Measurements from ENCODE around the gene PTPN21. TPM values are rescaled to one million over a fixed set of nuclear protein-coding genes. Genes with fewer than 3 reads are reported as not detected.

PTPN21 gene
- total RNA-seq, 1 donor from 2014 or later: 21.9 TPM

DNA sequence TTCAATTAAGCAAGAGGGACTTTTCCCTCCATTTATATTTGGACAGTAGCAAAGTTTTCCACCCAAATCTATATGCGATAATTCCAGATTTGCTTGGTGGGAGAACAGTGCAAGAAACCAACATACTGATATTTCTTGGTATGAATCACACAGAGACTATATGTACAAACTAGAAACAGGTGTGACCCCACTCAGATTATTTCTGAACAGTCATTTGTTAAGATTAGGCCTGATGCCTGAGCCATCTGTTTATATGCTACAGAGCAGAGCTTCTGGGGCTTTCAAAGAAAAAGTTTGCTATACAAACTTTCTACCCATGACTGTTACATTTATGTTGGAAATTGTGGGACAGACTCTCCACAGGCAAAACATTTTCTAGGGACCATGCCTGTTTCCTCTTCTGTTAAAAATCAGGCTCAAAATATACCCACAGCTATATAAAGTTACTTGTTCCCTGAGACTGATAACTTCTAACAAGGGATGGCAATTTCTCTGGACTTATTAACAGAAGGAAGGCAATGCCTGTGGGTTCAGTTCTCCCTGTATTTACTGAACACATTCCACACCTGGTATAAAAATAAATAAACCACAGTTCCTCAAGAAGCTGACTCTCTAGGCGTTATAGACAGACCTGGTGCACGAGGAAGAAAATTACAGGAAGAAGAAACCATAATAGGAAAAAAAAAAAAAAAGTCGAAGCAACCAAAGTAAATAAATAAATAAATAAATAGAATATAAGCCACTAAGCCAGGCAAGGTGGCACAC is 8.0 kb downstream of the PTPN21 start:
- Mint-ChIP-seq H3K4me1 (no peaks in the 10 kb centered on the region), H3K27ac (ENCODE audit: unreplicated experiment) (no peak overlapping the region), H3K36me3 (ENCODE audit: low read depth) (peaks cover 6% of the 10 kb centered on the region), H3K27me3 (ENCODE audit: low read depth) (no peaks in the 10 kb centered on the region), H3K9me3 (no peaks in the 10 kb centered on the region), H3K4me3 (no peak overlapping the region)
- TF ChIP-seq, protein P1, sequence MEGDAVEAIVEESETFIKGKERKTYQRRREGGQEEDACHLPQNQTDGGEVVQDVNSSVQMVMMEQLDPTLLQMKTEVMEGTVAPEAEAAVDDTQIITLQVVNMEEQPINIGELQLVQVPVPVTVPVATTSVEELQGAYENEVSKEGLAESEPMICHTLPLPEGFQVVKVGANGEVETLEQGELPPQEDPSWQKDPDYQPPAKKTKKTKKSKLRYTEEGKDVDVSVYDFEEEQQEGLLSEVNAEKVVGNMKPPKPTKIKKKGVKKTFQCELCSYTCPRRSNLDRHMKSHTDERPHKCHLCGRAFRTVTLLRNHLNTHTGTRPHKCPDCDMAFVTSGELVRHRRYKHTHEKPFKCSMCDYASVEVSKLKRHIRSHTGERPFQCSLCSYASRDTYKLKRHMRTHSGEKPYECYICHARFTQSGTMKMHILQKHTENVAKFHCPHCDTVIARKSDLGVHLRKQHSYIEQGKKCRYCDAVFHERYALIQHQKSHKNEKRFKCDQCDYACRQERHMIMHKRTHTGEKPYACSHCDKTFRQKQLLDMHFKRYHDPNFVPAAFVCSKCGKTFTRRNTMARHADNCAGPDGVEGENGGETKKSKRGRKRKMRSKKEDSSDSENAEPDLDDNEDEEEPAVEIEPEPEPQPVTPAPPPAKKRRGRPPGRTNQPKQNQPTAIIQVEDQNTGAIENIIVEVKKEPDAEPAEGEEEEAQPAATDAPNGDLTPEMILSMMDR (conservative IDR thresholded peaks at IDR 0.05): no peak
- DNase-seq (ENCODE audit: low read depth, low spot score): no peak

DNA sequence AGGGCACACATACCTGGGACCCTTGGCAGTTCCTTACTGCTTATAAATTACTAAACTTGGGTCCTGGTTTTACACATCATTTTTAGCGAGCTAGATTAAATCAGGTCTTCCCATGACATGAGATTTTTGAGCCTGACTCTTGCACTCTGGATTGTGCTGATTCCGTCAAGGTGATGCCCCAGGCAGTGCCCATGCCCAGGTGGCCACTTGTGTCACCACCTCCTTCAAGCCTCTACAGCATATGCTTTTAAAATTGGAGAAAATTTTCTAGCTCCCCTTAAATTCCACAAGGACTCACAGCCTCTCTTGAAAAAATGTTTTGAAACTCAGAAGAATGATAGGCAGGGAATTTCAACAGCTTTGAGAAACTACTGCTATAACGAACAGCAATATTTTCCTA is 9.6 kb downstream of the PTPN21 start:
- peaks cover 6% of the 10 kb centered on the region for H3K36me3 Mint-ChIP-seq (ENCODE audit: low read depth)
- H3K4me1 Mint-ChIP-seq: no peaks in the 10 kb centered on the region
- TF ChIP-seq, protein P1 (conservative IDR thresholded peaks at IDR 0.05): no peak
- H3K27ac Mint-ChIP-seq (ENCODE audit: unreplicated experiment): no peak overlapping the region
- no peak overlapping the region for H3K4me3 Mint-ChIP-seq
- H3K27me3 Mint-ChIP-seq (ENCODE audit: low read depth): no peaks in the 10 kb centered on the region
- no peaks in the 10 kb centered on the region for H3K9me3 Mint-ChIP-seq
- DNase-seq (ENCODE audit: low read depth, low spot score): no peak

DNA sequence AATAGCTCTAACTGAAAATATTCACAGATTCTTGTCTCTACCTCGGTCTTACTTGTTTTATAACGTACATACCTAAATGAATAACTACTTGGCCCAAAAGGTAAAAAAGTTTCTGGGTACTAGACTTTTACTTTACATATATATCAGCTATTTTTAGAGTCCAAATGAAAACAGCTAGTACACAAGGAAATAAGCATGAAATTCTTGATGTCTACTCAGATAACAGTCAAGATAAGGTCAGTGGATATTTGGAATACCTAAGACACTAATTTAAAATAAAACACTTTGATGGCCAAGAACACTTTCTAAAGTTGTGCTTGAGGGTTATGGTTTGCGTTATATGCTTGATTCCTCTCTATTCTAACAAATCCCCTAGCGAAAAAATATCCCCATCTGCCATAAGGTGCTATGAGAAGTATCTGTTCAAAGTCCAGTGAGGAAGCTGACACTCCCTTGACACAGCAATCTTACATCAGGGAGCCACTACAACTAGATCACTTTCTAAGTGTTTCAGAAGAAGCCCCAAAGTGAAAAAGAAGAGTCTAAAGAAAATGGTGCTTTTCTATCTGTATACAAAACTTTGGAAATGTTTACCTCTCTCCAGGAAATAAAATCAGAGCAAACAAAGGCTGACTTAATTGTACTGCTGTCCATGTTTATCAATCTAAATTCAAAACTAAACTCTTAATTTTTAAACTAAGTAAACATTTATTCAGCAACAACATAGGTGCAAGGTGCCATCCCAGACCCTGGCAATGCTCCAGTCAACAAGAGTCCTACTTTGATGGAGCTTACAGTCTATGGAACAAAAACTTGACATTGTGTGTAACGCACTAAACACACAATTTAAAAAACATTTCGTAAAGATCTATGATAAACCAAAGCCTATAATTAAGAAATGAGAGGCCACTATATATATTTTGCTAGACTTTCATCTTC is 11.7 kb downstream of the PTPN21 start:
- Mint-ChIP-seq H3K36me3 (ENCODE audit: low read depth) (peaks cover 3% of the 10 kb centered on the region), H3K9me3 (no peaks in the 10 kb centered on the region), H3K4me3 (no peak overlapping the region), H3K27me3 (ENCODE audit: low read depth) (no peaks in the 10 kb centered on the region), H3K4me1 (no peaks in the 10 kb centered on the region), H3K27ac (ENCODE audit: unreplicated experiment) (no peak overlapping the region)
- TF ChIP-seq, protein P1 (conservative IDR thresholded peaks at IDR 0.05): no peak
- no peak for DNase-seq (ENCODE audit: low read depth, low spot score)

DNA sequence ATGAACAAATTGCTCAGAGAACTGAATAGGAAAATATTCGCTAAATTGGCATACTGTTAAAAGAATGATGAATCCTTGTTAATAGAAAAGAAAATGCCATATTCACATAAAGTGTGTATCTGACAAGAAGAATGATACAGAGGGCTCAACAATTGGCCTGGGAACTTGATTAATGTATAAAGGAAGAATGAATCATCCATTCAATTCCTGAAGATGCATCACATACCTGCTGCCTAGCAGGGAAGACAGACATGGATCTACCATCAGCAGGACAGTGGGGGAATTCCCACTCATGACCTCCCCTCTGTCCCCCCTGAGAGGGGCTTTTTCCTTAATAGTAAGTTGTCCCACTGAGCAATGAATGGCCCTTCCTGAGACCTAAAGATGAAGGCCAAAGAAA is 13.5 kb downstream of the PTPN21 start:
- H3K36me3 Mint-ChIP-seq (ENCODE audit: low read depth): peaks cover 3% of the 10 kb centered on the region
- TF ChIP-seq, protein P1 (conservative IDR thresholded peaks at IDR 0.05): no peak
- no peaks in the 10 kb centered on the region for H3K27me3 Mint-ChIP-seq (ENCODE audit: low read depth)
- DNase-seq (ENCODE audit: low read depth, low spot score): no peak
- no peaks in the 10 kb centered on the region for H3K4me1 Mint-ChIP-seq
- H3K4me3 Mint-ChIP-seq: no peak overlapping the region
- H3K9me3 Mint-ChIP-seq: no peaks in the 10 kb centered on the region
- H3K27ac Mint-ChIP-seq (ENCODE audit: unreplicated experiment): no peak overlapping the region

DNA sequence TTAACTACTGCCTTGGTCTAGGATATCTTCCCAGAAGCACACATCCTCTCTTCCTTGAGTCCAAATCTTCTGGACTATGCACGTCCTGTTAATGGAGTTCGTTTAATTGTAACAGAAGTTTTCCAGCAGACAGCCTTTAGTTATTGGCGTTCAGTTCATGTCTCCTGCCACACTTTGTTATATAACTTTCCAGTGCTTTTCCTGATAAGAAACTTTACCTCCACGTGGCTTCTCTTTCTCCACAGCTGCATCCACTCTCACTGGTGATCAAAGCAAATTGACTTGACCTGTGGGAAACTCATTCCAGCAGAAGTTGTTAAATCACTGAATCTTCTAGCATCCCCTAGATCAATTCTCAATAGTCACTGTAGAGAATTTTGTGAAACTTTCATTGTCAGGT is 19.0 kb downstream of the PTPN21 start:
- H3K4me1 Mint-ChIP-seq: no peaks in the 10 kb centered on the region
- TF ChIP-seq, protein P1 (conservative IDR thresholded peaks at IDR 0.05): no peak
- no peaks in the 10 kb centered on the region for H3K27me3 Mint-ChIP-seq (ENCODE audit: low read depth)
- no peaks in the 10 kb centered on the region for H3K9me3 Mint-ChIP-seq
- DNase-seq (ENCODE audit: low read depth, low spot score): no peak
- H3K27ac Mint-ChIP-seq (ENCODE audit: unreplicated experiment): no peak overlapping the region
- H3K4me3 Mint-ChIP-seq: no peak overlapping the region
- H3K36me3 Mint-ChIP-seq (ENCODE audit: low read depth): peaks cover 7% of the 10 kb centered on the region

All from neural crest cell (in vitro differentiated cells).